Mesothelial cell of epicardium (in vitro differentiated cells): Measurements from ENCODE around the gene TBC1D8. TPM values are rescaled to one million over a fixed set of nuclear protein-coding genes. Genes with fewer than 3 reads are reported as not detected.

Source experiments
- DNase-seq, 2 experiments: peaks; one replicate each; pipeline ENCODE4 v3.0.0; 2021; ENCODE audit warnings: low spot score in 2 of 2; ENCODE audit not compliant: unreplicated experiment in 2 of 2
- H3K27ac Mint-ChIP-seq: 2 replicates; pipeline ENCODE4 v1.8.0; 2021; ENCODE audit warnings: mixed read lengths
- H3K27me3 Mint-ChIP-seq: 2 replicates; pipeline ENCODE4 v1.8.0; 2021; ENCODE audit warnings: low read depth, mixed read lengths
- H3K36me3 Mint-ChIP-seq: 2 replicates; pipeline ENCODE4 v1.8.0; 2021; ENCODE audit warnings: mixed read lengths
- H3K4me1 Mint-ChIP-seq: 2 replicates; pipeline ENCODE4 v1.8.0; 2021; ENCODE audit warnings: mixed read lengths
- H3K4me3 Mint-ChIP-seq: 2 replicates; pipeline ENCODE4 v1.8.0; 2021; ENCODE audit warnings: mild to moderate bottlenecking, moderate library complexity, mixed read lengths
- H3K9me3 Mint-ChIP-seq: 2 replicates; pipeline ENCODE4 v1.8.0; 2021; ENCODE audit warnings: mixed read lengths
- CTCF ChIP-seq: fragments of 200-600 bp; sonication (generic); IDR thresholded peaks from one replicate; pipeline ENCODE4 v1.5.0; 2021; ENCODE audit warnings: antibody characterized with exemption; ENCODE audit not compliant: unreplicated experiment
- total RNA-seq: library from RNA; stranded (reverse); gene quantifications from 3 replicates; pipeline ENCODE4 v1.2.1, GENCODE V29; 2021

Gene TBC1D8
- total RNA-seq, 1 donor from 2014 or later = 12.7 TPM

GRCh38 chr2:101011152-101011551, 140.0 kb downstream of the TBC1D8 start:
- no peak for DNase-seq

GRCh38 chr2:101007415-101008345, 143.5 kb downstream of the TBC1D8 start:
- Mint-ChIP-seq H3K27me3 (no peaks in the 10 kb centered on the region), H3K36me3 (peaks cover 37% of the 10 kb centered on the region), H3K9me3 (no peaks in the 10 kb centered on the region), H3K4me1 (peaks cover 23% of the 10 kb centered on the region), H3K4me3 (no peak overlapping the region), H3K27ac (peak overlapping the region; percentile 68)
- no peak for TF ChIP-seq CTCF
- DNase-seq = no peak

More at GRCh38 chr2:101011152-101011551, 140.0 kb downstream of the TBC1D8 start:
- no peaks in the 10 kb centered on the region for H3K4me1 Mint-ChIP-seq
- no peaks in the 10 kb centered on the region for H3K9me3 Mint-ChIP-seq
- H3K36me3 Mint-ChIP-seq = peaks cover 28% of the 10 kb centered on the region
- no peaks in the 10 kb centered on the region for H3K27me3 Mint-ChIP-seq
- peak overlapping the region; percentile 75 for H3K27ac Mint-ChIP-seq
- TF ChIP-seq CTCF = no peak
- H3K4me3 Mint-ChIP-seq = no peak overlapping the region

- DNase-seq = no peak
- no peak overlapping the region for H3K27ac Mint-ChIP-seq
- H3K4me3 Mint-ChIP-seq = no peak overlapping the region
- no peak for TF ChIP-seq CTCF
- peaks cover 29% of the 10 kb centered on the region for H3K4me1 Mint-ChIP-seq
- peaks cover 37% of the 10 kb centered on the region for H3K36me3 Mint-ChIP-seq
- H3K9me3 Mint-ChIP-seq = no peaks in the 10 kb centered on the region
- H3K27me3 Mint-ChIP-seq = no peaks in the 10 kb centered on the region
Measured at GRCh38 chr2:101006065-101006715, 145.0 kb downstream of the TBC1D8 start.

GRCh38 chr2:101004620-101005325, 146.4 kb downstream of the TBC1D8 start:
- DNase-seq = no peak
- Mint-ChIP-seq H3K36me3 (peaks cover 33% of the 10 kb centered on the region), H3K4me3 (peak overlapping the region; percentile 96), H3K27me3 (peaks cover under 1% of the 10 kb centered on the region), H3K9me3 (no peaks in the 10 kb centered on the region), H3K27ac (peak overlapping the region; percentile 76), H3K4me1 (peaks cover 29% of the 10 kb centered on the region)
- no peak for TF ChIP-seq CTCF

- Mint-ChIP-seq H3K4me1 (peaks cover 29% of the 10 kb centered on the region), H3K27me3 (peaks cover 2% of the 10 kb centered on the region), H3K9me3 (no peaks in the 10 kb centered on the region), H3K36me3 (peaks cover 29% of the 10 kb centered on the region), H3K27ac (peak overlapping the region; percentile 99), H3K4me3 (peak overlapping the region; percentile 96)
- no peak for TF ChIP-seq CTCF
- no peak for DNase-seq
Measured at GRCh38 chr2:101003278-101003775, 147.9 kb downstream of the TBC1D8 start.
